A549 (cell line): ENCODE results near the gene MAN2B2. TPM values are rescaled to one million over a fixed set of nuclear protein-coding genes. Genes with fewer than 3 reads are reported as not detected.

Source experiments
- ATAC-seq, 2 experiments: fragments of 200-7000 bp in 1 of 2; fragments of >200 bp in 1 of 2; cut with Nextera tagmentation in 1 of 2; cut with Tn5 transposase in 1 of 2; 3 replicates each; pipeline versions ENCODE4 v1.8.0 to v1.9.1; 2018 to 2020; ENCODE audit warnings: mild to moderate bottlenecking in 1 of 2, moderate library complexity in 1 of 2
- CTCF ChIA-PET: fragments of 300-600 bp; sonication (Branson Sonifier 250); formaldehyde crosslinking; extraction: SDS; loops from one replicate; lab custom pipeline; 2021; ENCODE audit warnings: antibody characterized with exemption, inconsistent platforms; lab: Yijun Ruan, JAX
- POLR2A ChIA-PET: fragments of 350-600 bp; formaldehyde crosslinking; extraction: SDS; loops from one replicate; lab custom pipeline; 2021; ENCODE audit warnings: antibody characterized with exemption, inconsistent platforms; lab: Yijun Ruan, JAX
- DNase-seq, 2 experiments: peaks; one replicate each; pipeline versions ENCODE4 v3.0.0 to v3.0.0-alpha.2; 2011 to 2016; ENCODE audit warnings: low read depth in 1 of 2, low spot score in 1 of 2
- FAIRE-seq: peaks from 2 replicates; lab custom pipeline; 2011; peaks lifted over from hg19 to GRCh38; lab: Jason Lieb, UNC
- H3K27ac ChIP-seq, 2 experiments: fragments of >200 bp; sonication (Bioruptor Twin); formaldehyde crosslinking; 3 replicates each; pipeline ENCODE4 v1.5.1; 2016 to 2017
- H3K4me1 ChIP-seq: fragments of >200 bp; sonication (Bioruptor Twin); formaldehyde crosslinking; 3 replicates; pipeline ENCODE4 v1.6.1; 2016
- H3K4me2 ChIP-seq: fragments of >200 bp; sonication (Bioruptor Twin); formaldehyde crosslinking; 3 replicates; pipeline ENCODE4 v1.6.1; 2016
- H3K4me3 ChIP-seq: fragments of >200 bp; sonication (Bioruptor Twin); formaldehyde crosslinking; 3 replicates; pipeline ENCODE4 v1.5.1; 2016
- H3K9me3 ChIP-seq: fragments of >200 bp; sonication (Bioruptor Twin); formaldehyde crosslinking; 3 replicates; pipeline ENCODE4 v1.6.1; 2016
- ATOH8 ChIP-seq: fragments of 250-450 bp; sonication (Bioruptor Pico); IDR thresholded peaks from 2 replicates; pipeline ENCODE4 v1.5.0; 2020; ENCODE audit warnings: low read depth, mild to moderate bottlenecking, moderate library complexity
- BCL3 ChIP-seq: fragments of >200 bp; sonication (Bioruptor Twin); formaldehyde crosslinking; IDR thresholded peaks from 3 replicates; pipeline ENCODE4 v1.6.1; 2016
- BHLHE40 ChIP-seq: IDR thresholded peaks from 2 replicates; pipeline ENCODE4 v1.6.1; 2012; ENCODE audit warnings: low read depth, low read length, inconsistent platforms
- CBX2 ChIP-seq: fragments of 200-600 bp; sonication (generic); IDR thresholded peaks from 2 replicates; pipeline ENCODE4 v1.6.1; 2016; ENCODE audit warnings: low read depth, mild to moderate bottlenecking, borderline replicate concordance
- CBX8 ChIP-seq: fragments of 200-600 bp; sonication (generic); IDR thresholded peaks from 2 replicates; pipeline ENCODE4 v1.6.1; 2016
- CEBPB ChIP-seq, 2 experiments: fragments of >200 bp in 1 of 2; sonication (Bioruptor Twin) in 1 of 2; formaldehyde crosslinking in 1 of 2; IDR thresholded peaks; 2 replicates each; pipeline ENCODE4 v1.6.1; 2012 to 2016
- CHD2 ChIP-seq: fragments of 150-350 bp; IDR thresholded peaks from 2 replicates; pipeline ENCODE4 v1.6.1; 2014; ENCODE audit warnings: low read length; ENCODE audit not compliant: partially characterized antibody
- E2F6 ChIP-seq: IDR thresholded peaks from 2 replicates; pipeline ENCODE4 v1.6.1; 2012; ENCODE audit warnings: low read depth, borderline replicate concordance
- EHF ChIP-seq: fragments of 250-450 bp; sonication (Bioruptor Pico); IDR thresholded peaks from 2 replicates; pipeline ENCODE4 v1.5.0; 2020; ENCODE audit warnings: mild to moderate bottlenecking
- EHMT2 ChIP-seq: fragments of 200-600 bp; sonication (generic); IDR thresholded peaks from 2 replicates; pipeline ENCODE4 v1.6.1; 2016; ENCODE audit warnings: antibody characterized with exemption, low read depth, mild to moderate bottlenecking, moderate library complexity
- ESRRA ChIP-seq: fragments of 150-350 bp; IDR thresholded peaks from 2 replicates; pipeline ENCODE4 v1.6.1; 2014; ENCODE audit warnings: mild to moderate bottlenecking, low read length, borderline replicate concordance
- FOSB ChIP-seq: fragments of 250-450 bp; sonication (Bioruptor Pico); IDR thresholded peaks from 2 replicates; pipeline ENCODE4 v1.5.0; 2020; ENCODE audit warnings: mild to moderate bottlenecking, moderate library complexity
- HES2 ChIP-seq: fragments of >200 bp; sonication (Bioruptor Twin); formaldehyde crosslinking; IDR thresholded peaks from 2 replicates; pipeline ENCODE4 v1.6.1; 2016
- HEYL ChIP-seq: fragments of 250-450 bp; sonication (Bioruptor Pico); IDR thresholded peaks from 2 replicates; pipeline ENCODE4 v1.8.0; 2021; ENCODE audit warnings: mild to moderate bottlenecking, moderate library complexity
- HMGXB4 ChIP-seq: fragments of 250-450 bp; sonication (Bioruptor Pico); IDR thresholded peaks from 2 replicates; pipeline ENCODE4 v1.5.0; 2021; ENCODE audit warnings: mild to moderate bottlenecking, moderate library complexity, borderline replicate concordance
- JUNB ChIP-seq: fragments of >200 bp; sonication (Bioruptor Twin); formaldehyde crosslinking; IDR thresholded peaks from 2 replicates; pipeline ENCODE4 v1.6.1; 2016
- KDM1A ChIP-seq: fragments of 200-600 bp; sonication (generic); IDR thresholded peaks from 2 replicates; pipeline ENCODE4 v1.6.1; 2016; ENCODE audit warnings: low read depth, mild to moderate bottlenecking
- MAX ChIP-seq: IDR thresholded peaks from 2 replicates; pipeline ENCODE4 v1.6.1; 2012
- NPAS2 ChIP-seq: fragments of 250-450 bp; sonication (Bioruptor Pico); IDR thresholded peaks from 2 replicates; pipeline ENCODE4 v1.8.0; 2022; ENCODE audit warnings: mild to moderate bottlenecking, moderate library complexity, borderline replicate concordance
- NR3C1 ChIP-seq: fragments of >200 bp; sonication (Bioruptor Twin); formaldehyde crosslinking; IDR thresholded peaks from 3 replicates; pipeline ENCODE4 v1.6.1; 2017
- PHF8 ChIP-seq: fragments of 200-600 bp; sonication (generic); IDR thresholded peaks from 2 replicates; pipeline ENCODE4 v1.6.1; 2016; ENCODE audit warnings: low read depth, mild to moderate bottlenecking, antibody characterized with exemption, moderate library complexity, borderline replicate concordance
- POLR2A ChIP-seq: IDR thresholded peaks from 2 replicates; pipeline ENCODE4 v1.6.1; 2012; ENCODE audit warnings: mild to moderate bottlenecking, low read length
- POLR2AphosphoS2 ChIP-seq: conservative IDR thresholded peaks from 2 replicates; pipeline ENCODE4 v1.6.1; 2012; ENCODE audit warnings: low read length, improper control_type of control experiment, inconsistent platforms
- RAD21 ChIP-seq, 2 experiments: fragments of >200 bp in 1 of 2; sonication (Bioruptor Twin) in 1 of 2; formaldehyde crosslinking in 1 of 2; IDR thresholded peaks in 1 of 2; conservative IDR thresholded peaks in 1 of 2; 2 replicates in 1 of 2; 3 replicates in 1 of 2; pipeline ENCODE4 v1.6.1; 2012 to 2018; ENCODE audit warnings: inconsistent platforms in 1 of 2
- RARB ChIP-seq: fragments of 250-450 bp; sonication (Bioruptor Pico); IDR thresholded peaks from 2 replicates; pipeline ENCODE4 v1.8.0; 2021; ENCODE audit warnings: mild to moderate bottlenecking, moderate library complexity
- SREBF2 ChIP-seq: fragments of 450-650 bp; IDR thresholded peaks from 2 replicates; pipeline ENCODE4 v1.6.1; 2014; ENCODE audit warnings: mild to moderate bottlenecking, moderate library complexity
- TP53 ChIP-seq: fragments of 250-450 bp; sonication (Bioruptor Pico); IDR thresholded peaks from 2 replicates; pipeline ENCODE4 v1.5.0; 2021; ENCODE audit warnings: mild to moderate bottlenecking, moderate library complexity
- ZNF302 ChIP-seq: fragments of 250-450 bp; sonication (Bioruptor Pico); IDR thresholded peaks from 2 replicates; pipeline ENCODE4 v1.9.0; 2021; ENCODE audit warnings: inconsistent platforms, mild to moderate bottlenecking, moderate library complexity
- WGBS: methylation state at CpG from one replicate; pipeline ENCODE4 v1.1.6; 2017; ENCODE audit errors: missing lambda C conversion rate; 5-methylcytosine and 5-hydroxymethylcytosine counted together
- polyA plus RNA-seq, 4 experiments: library from polyadenylated mRNA; depleted of rRNA in 3 of 4; stranded (reverse); fragments of >200 nt; fragmentation: RNase III in 1 of 4; extraction: RNeasy Plus Mini Kit Qiagen cat#74134 plus additional on column Dnase treatment in 1 of 4; gene quantifications; 2 replicates in 3 of 4; 3 replicates in 1 of 4; pipeline ENCODE4 v1.2.3, GENCODE V29; 2011 to 2017

Gene MAN2B2
- polyA plus RNA-seq, 2 of the 4 experiments (the other 2 are of a cell fraction): 6.3 to 8.4 TPM

- TF ChIP-seq ESRRA (no peak), JUNB (no peak)
Measured at GRCh38 chr4:6619116-6619465, 44.1 kb downstream of the MAN2B2 start (continued).

GRCh38 chr4:6619466-6620255 is 44.7 kb downstream of the MAN2B2 start:
- no peak for TF ChIP-seq SREBF2
- TF ChIP-seq CBX8: no peak
- no peak for TF ChIP-seq CEBPB (IDR thresholded peaks at IDR 0.05)
- no peak for TF ChIP-seq BCL3
- no peak for TF ChIP-seq EHMT2
- no peak for TF ChIP-seq EHF (CRISPR knock-in tag)
- TF ChIP-seq BHLHE40: no peak
- no peak for TF ChIP-seq HEYL (CRISPR knock-in tag)
- no peak for TF ChIP-seq RARB (CRISPR knock-in tag)
- TF ChIP-seq ZNF302 (CRISPR knock-in tag): no peak
- no peak for TF ChIP-seq NPAS2
- TF ChIP-seq KDM1A: no peak
- ChIA-PET CTCF (interaction anchor here (0.7 kb wide), 1 partner anchor 74 kb away, joined by 3 read pairs; no protein-coding TSS in a partner anchor), POLR2A (no interaction called here)
- 89% methylated on average over 16 of the region's 24 CpGs for WGBS
- FAIRE-seq (no peak), DNase-seq (no peak), ATAC-seq (peak in 1 of 2 experiments; percentile 13; a peak in 2 of 6 replicates)
- Histone ChIP-seq H3K4me2 (no peak overlapping the region), H3K4me1 (no peaks in the 10 kb centered on the region), H3K9me3 (no peaks in the 10 kb centered on the region), H3K4me3 (no peak overlapping the region), H3K27ac (no peak overlapping the region)

- DNase-seq (no peak), ATAC-seq (no peak; a peak in 1 of 6 replicates), FAIRE-seq (no peak)
- Histone ChIP-seq H3K4me2 (no peak overlapping the region), H3K4me1 (no peaks in the 10 kb centered on the region), H3K4me3 (no peak overlapping the region), H3K27ac (no peak overlapping the region), H3K9me3 (no peaks in the 10 kb centered on the region)
- POLR2A ChIA-PET: no interaction called here
- TF ChIP-seq MAX: no peak
- CTCF ChIA-PET: interaction anchor here (0.7 kb wide), 1 partner anchor 75 kb away, joined by 3 read pairs; no protein-coding TSS in a partner anchor
- 100% methylated on average over 3 of the region's 10 CpGs for WGBS
Measured at GRCh38 chr4:6620296-6620695, 45.3 kb downstream of the MAN2B2 start.

GRCh38 chr4:6620891-6621555 is 46.0 kb downstream of the MAN2B2 start:
- 77% methylated on average over 10 of the region's 10 CpGs for WGBS
- FAIRE-seq: no peak
- POLR2A ChIA-PET: no interaction called here
- CTCF ChIA-PET: no interaction called here
- DNase-seq: no peak
- Histone ChIP-seq H3K4me1 (no peaks in the 10 kb centered on the region), H3K4me2 (no peak overlapping the region), H3K4me3 (no peak overlapping the region), H3K9me3 (no peaks in the 10 kb centered on the region), H3K27ac (no peak overlapping the region)
- peak; percentile 19 to 38; a peak in 3 of 6 replicates for ATAC-seq
- TF ChIP-seq HES2: no peak
- no peak for TF ChIP-seq HMGXB4 (CRISPR knock-in tag)
- no peak for TF ChIP-seq FOSB (CRISPR knock-in tag)
- TF ChIP-seq NR3C1: no peak
- no peak for TF ChIP-seq CBX2
- no peak for TF ChIP-seq CBX8
- no peak for TF ChIP-seq PHF8
- no peak for TF ChIP-seq CHD2
- TF ChIP-seq RAD21 (conservative IDR thresholded peaks at IDR 0.05 in 1 of 2, IDR thresholded peaks at IDR 0.05 in 1 of 2): no peak
- TF ChIP-seq ATOH8 (CRISPR knock-in tag): no peak
- TF ChIP-seq POLR2AphosphoS2: no peak
- no peak for TF ChIP-seq POLR2A
- TF ChIP-seq NPAS2: no peak
- no peak for TF ChIP-seq E2F6
- no peak for TF ChIP-seq TP53 (CRISPR knock-in tag)
